Esophagus (tissue), 2 donors: Measurements from ENCODE around the gene FBXO21. TPM values are rescaled to one million over a fixed set of nuclear protein-coding genes. Genes with fewer than 3 reads are reported as not detected.

ENCODE experiments used
- H3K27ac ChIP-seq, 2 donors: one replicate each; pipeline ENCODE4 v1.5.1; 2013; ENCODE audit warnings: low read depth in 2 of 2, mild to moderate bottlenecking in 2 of 2, inconsistent platforms in 1 of 2, low read length in 1 of 2, moderate library complexity in 1 of 2
- H3K27me3 ChIP-seq, 2 donors: one replicate each; pipeline ENCODE4 v1.6.1; 2013; ENCODE audit warnings: low read length in 2 of 2, control low read depth in 1 of 2, mild to moderate bottlenecking in 1 of 2; ENCODE audit not compliant: insufficient read depth in 2 of 2, control insufficient read depth in 1 of 2
- H3K36me3 ChIP-seq, 2 donors: one replicate each; pipeline ENCODE4 v1.6.1; 2013; ENCODE audit warnings: low read length in 1 of 2; ENCODE audit not compliant: control insufficient read depth in 2 of 2, insufficient read depth in 2 of 2
- H3K4me1 ChIP-seq, 2 donors: one replicate each; pipeline ENCODE4 v1.6.1; 2013; ENCODE audit warnings: low read length in 1 of 2; ENCODE audit not compliant: control insufficient read depth in 2 of 2, insufficient read depth in 2 of 2
- H3K4me3 ChIP-seq, 2 donors: one replicate each; pipeline ENCODE4 v1.5.1; 2013; ENCODE audit warnings: low read length in 2 of 2, mild to moderate bottlenecking in 2 of 2, low read depth in 1 of 2, moderate library complexity in 1 of 2
- H3K9me3 ChIP-seq, 2 donors: one replicate each; pipeline ENCODE4 v1.6.1; 2013; ENCODE audit warnings: mild to moderate bottlenecking in 2 of 2, low read depth in 1 of 2, low read length in 1 of 2, moderate library complexity in 1 of 2; ENCODE audit not compliant: control insufficient read depth in 2 of 2, insufficient read depth in 1 of 2
- WGBS, 2 donors: extraction: QIAGEN DNeasy Blood & Tissue Kit; methylation state at CpG; one replicate each; pipeline ENCODE4 v1.1.7; 2013; 5-methylcytosine and 5-hydroxymethylcytosine counted together
- polyA plus RNA-seq, 2 donors: library from polyadenylated mRNA; stranded (reverse); fragments of 200-250 nt; gene quantifications; one replicate each; pipeline ENCODE4 v1.2.3, GENCODE V29; 2013
- donor health status: healthy with polysubstance abuse.
- donor health status: Bipolar disorder and iron deficiency.

The FBXO21 gene, protein sequence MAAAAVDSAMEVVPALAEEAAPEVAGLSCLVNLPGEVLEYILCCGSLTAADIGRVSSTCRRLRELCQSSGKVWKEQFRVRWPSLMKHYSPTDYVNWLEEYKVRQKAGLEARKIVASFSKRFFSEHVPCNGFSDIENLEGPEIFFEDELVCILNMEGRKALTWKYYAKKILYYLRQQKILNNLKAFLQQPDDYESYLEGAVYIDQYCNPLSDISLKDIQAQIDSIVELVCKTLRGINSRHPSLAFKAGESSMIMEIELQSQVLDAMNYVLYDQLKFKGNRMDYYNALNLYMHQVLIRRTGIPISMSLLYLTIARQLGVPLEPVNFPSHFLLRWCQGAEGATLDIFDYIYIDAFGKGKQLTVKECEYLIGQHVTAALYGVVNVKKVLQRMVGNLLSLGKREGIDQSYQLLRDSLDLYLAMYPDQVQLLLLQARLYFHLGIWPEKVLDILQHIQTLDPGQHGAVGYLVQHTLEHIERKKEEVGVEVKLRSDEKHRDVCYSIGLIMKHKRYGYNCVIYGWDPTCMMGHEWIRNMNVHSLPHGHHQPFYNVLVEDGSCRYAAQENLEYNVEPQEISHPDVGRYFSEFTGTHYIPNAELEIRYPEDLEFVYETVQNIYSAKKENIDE
- polyA plus RNA-seq, result 1 to 10 TPM; 4.4 to 9.1 TPM

DNA sequence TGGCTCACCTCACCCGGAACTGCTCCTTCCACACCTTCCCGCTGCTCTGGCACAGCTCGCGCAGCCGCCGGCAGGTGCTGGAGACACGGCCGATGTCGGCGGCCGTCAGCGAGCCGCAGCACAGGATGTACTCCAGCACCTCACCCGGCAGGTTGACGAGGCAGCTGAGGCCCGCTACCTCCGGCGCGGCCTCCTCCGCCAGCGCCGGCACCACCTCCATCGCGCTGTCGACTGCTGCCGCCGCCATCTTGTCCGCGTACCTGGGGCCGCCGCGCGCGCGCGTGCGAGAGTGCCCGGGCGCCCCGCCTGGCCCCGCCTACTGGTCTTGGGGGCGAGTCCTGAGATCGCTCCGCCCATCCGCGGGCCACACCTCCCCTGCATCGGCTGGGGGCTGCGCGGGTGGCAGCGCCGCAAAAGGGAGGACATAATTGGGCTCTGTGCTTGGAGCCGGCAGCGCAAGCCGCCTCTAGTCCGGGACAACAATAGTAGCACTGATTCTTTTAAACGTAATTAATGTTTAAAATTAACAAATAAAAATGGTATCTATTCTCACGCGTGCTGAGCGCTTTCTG, at the start of gene FBXO21:
Gene FBXO21, minus strand, starts transcription at position 261 of the 572 bp plus-strand sequence. Its CDS starts 14 bp downstream, at position 247.
- Histone ChIP-seq H3K4me3 (peak within 1 kb of the TSS; percentile 78 to 97), H3K9me3 (no peaks in the 10 kb centered on the region), H3K36me3 (no peaks in the 10 kb centered on the region), H3K27me3 (no peaks in the 10 kb centered on the region), H3K27ac (peak within 1 kb of the TSS; percentile 49 to 65), H3K4me1 (peaks cover 3% of the 10 kb centered on the region in 2 donors)
- 2 to 3% methylated on average over 52 to 59 of the region's 59 CpGs for WGBS, 2 donors

DNA sequence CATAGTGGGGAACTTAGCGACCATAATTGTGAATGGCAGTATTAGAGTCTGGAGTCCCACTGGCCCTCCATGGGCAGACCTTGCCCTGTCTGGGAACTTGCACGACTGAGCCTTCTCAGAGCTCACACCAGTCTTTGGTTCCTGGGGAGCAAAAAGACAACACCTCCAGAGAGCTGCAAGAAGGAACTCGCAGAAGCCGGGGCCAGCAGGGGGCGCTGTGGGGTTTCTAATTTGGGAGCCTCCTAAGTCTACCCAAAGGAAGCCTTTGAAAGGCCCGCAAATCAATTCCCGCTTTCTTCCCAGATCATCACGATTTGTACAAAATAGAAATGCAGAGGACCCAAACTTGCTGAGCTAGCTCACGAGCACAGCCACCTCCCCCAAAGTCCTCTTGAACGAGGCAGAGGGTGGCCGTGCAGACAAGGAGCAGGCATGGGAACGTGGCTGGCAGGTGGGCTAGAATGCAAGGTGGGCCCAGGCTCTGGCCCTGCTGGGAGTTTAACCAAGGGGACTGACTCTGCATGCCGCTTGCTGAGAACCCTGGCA, 46.3 kb upstream of the FBXO21 start:
- H3K36me3 ChIP-seq, result no peaks in the 10 kb centered on the region
- H3K27me3 ChIP-seq, result no peaks in the 10 kb centered on the region
- no peaks in the 10 kb centered on the region for H3K9me3 ChIP-seq
- H3K27ac ChIP-seq, result no peak overlapping the region
- WGBS, 2 donors, result 14 to 15% methylated on average over 13 of the region's 13 CpGs
- no peaks in the 10 kb centered on the region for H3K4me1 ChIP-seq
- no peak overlapping the region for H3K4me3 ChIP-seq

DNA sequence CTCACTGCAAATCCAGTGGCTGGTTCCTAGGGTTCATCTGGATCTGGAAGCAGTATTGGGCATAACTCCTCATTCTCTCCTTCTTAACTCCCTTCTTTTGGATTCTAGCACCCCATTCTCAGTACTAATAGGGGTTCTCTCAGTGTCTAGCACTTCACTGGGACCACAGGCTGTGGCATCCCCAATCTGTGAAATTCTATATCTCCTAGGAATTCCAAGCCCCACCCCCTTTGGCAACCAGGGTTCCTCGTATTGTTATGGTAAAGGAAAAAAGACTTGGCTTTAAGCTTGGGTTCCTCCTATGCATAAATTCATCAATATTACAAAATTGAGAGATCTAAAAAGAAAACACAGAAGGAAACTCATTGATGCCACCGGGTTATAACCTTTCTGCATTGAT, 45.0 kb upstream of the FBXO21 start:
- Histone ChIP-seq H3K9me3 (no peaks in the 10 kb centered on the region), H3K36me3 (no peaks in the 10 kb centered on the region), H3K27ac (no peak overlapping the region), H3K27me3 (no peaks in the 10 kb centered on the region), H3K4me1 (no peaks in the 10 kb centered on the region), H3K4me3 (no peak overlapping the region)
- 31 to 37% methylated on average over 2 of the region's 2 CpGs for WGBS, 2 donors

DNA sequence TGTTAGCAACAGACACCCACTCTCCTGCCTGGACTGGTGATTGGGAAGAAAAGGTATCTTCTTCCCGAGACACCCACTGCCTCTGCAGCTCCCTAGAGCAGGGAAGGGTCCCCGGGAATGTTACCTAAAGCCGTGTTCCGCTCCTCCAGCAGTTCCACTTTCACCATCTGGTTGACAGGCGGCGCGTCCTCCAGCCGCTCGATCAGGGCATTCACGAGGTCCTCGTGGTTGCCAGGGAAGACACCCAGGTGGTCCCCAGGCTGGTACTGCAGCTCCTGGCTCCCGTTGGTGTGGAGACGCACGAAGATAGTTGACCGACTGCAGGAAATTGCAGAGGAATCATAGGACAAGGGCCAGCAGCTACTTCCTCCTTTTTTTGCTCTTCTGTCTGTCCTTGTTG, 44.2 kb upstream of the FBXO21 start:
- H3K4me3 ChIP-seq, result no peak overlapping the region
- no peaks in the 10 kb centered on the region for H3K4me1 ChIP-seq
- H3K9me3 ChIP-seq, result no peaks in the 10 kb centered on the region
- H3K36me3 ChIP-seq, result no peaks in the 10 kb centered on the region
- WGBS, 2 donors, result 92 to 93% methylated on average over 15 of the region's 15 CpGs
- H3K27ac ChIP-seq, result no peak overlapping the region
- H3K27me3 ChIP-seq, result no peaks in the 10 kb centered on the region

DNA sequence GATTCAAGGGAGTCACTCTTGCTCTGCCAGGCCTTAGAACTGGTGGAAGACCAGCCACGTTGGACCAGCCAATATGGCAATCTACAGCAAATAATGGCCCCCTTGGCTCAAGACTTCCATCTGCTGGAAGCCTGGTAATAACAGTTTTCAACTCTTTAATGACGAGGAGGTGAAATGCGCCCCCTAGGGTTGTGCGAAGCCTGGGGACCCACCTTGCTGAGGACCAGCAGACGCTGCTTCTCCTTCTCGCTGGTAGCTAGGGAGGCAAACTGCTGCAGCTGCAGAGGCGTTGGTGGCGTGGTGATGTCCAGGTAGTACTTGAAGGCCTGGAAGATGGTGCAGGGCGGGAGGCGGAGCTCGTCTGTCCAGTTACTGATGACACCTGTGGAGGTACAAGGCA, 41.5 kb upstream of the FBXO21 start:
- Histone ChIP-seq H3K27me3 (no peaks in the 10 kb centered on the region), H3K27ac (no peak overlapping the region), H3K9me3 (no peaks in the 10 kb centered on the region), H3K4me3 (no peak overlapping the region), H3K36me3 (no peaks in the 10 kb centered on the region), H3K4me1 (no peaks in the 10 kb centered on the region)
- 86 to 88% methylated on average over 11 of the region's 11 CpGs for WGBS, 2 donors

DNA sequence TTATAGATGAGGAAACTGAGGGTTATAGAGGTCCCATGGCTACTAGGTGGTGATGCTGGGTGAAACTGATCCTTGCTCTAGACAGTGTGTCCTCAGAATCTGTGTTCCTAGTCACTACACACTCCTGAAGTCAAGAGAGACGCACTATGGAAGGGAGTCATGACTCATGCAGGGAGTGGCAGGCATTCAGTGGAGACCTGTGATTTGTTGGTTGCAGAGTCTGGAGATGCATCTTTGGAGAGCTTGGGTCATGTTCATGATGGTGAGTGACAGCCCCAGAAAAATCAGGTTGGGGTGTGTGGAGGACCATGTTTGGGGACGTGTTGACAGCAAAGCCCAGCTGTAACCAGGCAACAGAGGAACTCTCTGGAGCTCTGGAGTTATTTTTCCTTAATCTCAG, 38.0 kb upstream of the FBXO21 start:
- Histone ChIP-seq H3K36me3 (no peaks in the 10 kb centered on the region), H3K4me1 (no peaks in the 10 kb centered on the region), H3K4me3 (no peak overlapping the region), H3K27me3 (no peaks in the 10 kb centered on the region), H3K27ac (no peak overlapping the region), H3K9me3 (no peaks in the 10 kb centered on the region)
- 36 to 44% methylated on average over 2 of the region's 2 CpGs for WGBS, 2 donors

DNA sequence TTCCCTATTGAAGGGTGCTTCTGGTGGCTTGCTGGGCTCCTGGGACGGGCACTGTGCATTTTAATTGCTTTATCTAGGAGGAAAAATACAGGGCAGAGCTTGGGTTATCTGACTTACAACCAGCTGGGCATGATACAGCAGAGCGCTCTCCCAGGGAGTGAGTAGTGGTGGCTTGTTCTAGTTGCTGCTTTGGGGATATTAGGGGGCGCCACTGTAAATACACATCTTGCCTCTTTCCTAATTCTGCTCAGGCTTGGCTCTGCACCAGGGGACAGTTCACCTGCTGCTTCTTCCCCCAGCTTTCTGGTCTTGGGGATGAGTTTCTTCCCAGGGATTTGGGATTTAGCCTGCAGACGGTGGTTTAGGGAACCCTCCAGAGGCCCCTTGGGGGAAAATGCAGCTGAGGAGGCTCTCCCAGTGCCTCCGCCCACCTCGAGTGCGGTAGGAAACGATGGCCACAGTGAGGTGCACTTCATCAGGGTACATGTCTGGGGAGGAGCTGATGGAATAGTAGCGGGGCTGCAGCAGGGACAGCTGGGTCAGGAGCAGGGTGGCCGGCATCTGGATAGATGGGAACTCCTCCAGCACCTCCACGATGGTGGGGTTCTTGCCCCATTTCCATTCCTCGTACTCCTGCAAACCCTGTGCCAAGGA, 36.9 kb upstream of the FBXO21 start:
- Histone ChIP-seq H3K4me3 (no peak overlapping the region), H3K9me3 (no peaks in the 10 kb centered on the region), H3K27ac (no peak overlapping the region), H3K4me1 (no peaks in the 10 kb centered on the region), H3K36me3 (no peaks in the 10 kb centered on the region), H3K27me3 (no peaks in the 10 kb centered on the region)
- 60 to 65% methylated on average over 12 of the region's 12 CpGs for WGBS, 2 donors

DNA sequence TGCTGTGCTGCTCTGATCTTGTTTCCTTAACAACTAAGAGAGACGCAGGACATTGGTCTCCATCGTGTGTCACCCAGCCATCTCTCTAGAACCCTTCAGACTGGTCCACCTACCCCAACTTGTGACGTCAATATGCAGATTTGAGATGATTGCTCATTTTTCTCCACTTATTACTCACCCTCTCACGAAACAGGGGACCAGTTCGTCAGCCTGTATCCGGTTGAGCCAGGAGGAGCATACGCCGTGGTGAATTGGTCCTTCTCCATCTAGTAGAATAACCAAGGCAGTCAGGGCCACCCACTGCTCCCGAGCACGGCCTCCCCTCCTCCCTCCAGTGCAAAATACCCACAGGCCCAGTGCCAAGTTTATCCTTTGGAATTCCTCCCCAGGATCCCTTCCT, 36.2 kb upstream of the FBXO21 start:
- H3K27me3 ChIP-seq, result no peaks in the 10 kb centered on the region
- H3K9me3 ChIP-seq, result no peaks in the 10 kb centered on the region
- no peak overlapping the region for H3K27ac ChIP-seq
- no peak overlapping the region for H3K4me3 ChIP-seq
- H3K4me1 ChIP-seq, result no peaks in the 10 kb centered on the region
- H3K36me3 ChIP-seq, result no peaks in the 10 kb centered on the region
- WGBS, 2 donors, result 78 to 80% methylated on average over 10 of the region's 10 CpGs

DNA sequence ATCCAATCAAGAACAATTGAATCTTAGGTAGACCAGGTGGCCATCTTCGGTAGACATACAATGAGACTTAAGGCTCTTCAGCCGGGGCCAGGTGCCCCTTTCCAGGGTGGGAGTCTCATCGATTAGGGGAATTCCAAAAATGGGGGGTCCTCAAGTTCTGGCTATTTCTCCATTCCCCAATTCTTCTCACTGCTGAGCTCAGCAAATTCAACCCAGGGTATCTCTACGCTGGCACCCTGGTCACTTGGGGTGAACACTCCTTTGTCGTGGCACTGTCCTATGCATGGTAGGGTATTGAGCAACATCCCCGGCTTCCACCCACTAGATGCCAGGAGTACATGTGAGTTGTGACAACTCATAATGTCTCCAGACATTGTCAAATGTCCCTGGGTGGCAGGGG, 34.9 kb upstream of the FBXO21 start:
- H3K27me3 ChIP-seq, result no peaks in the 10 kb centered on the region
- no peaks in the 10 kb centered on the region for H3K36me3 ChIP-seq
- 82 to 93% methylated on average over 6 of the region's 6 CpGs for WGBS, 2 donors
- H3K4me3 ChIP-seq, result no peak overlapping the region
- H3K4me1 ChIP-seq, result no peaks in the 10 kb centered on the region
- H3K9me3 ChIP-seq, result no peaks in the 10 kb centered on the region
- no peak overlapping the region for H3K27ac ChIP-seq
